GM12892 (cell line): Measurements from ENCODE around the gene CYTL1.

ENCODE experiments used
- POLR2A ChIP-seq: IDR thresholded peaks from 2 replicates; pipeline ENCODE4 v1.6.1; 2011; ENCODE audit warnings: low read depth, low read length, control low read depth
- POLR2AphosphoS5 ChIP-seq: IDR thresholded peaks from 2 replicates; pipeline ENCODE4 v1.6.1; 2011; ENCODE audit warnings: low read depth, low read length, control low read depth
- TAF1 ChIP-seq: IDR thresholded peaks from 2 replicates; pipeline ENCODE4 v1.6.1; 2011; ENCODE audit warnings: low read depth, mild to moderate bottlenecking, control low read depth, low read length, borderline replicate concordance

DNA sequence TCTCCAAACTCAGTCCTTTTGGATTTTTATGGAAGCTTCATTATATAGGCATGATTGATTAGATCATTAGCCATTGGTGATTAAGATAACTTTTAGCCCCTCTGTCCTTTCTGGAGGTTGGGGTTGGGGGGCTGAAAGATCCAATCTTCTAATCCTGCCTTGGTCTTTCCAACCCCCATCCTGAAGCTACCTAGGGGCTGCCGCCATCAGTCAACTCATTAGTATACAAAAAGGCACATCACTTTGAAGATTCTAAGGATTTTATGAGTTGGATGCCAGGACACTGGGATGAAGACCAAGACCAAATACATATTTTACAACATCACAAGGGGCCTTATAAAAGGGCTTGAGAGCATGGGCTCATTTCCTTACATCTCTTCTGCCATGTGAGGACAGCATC lies 47.5 kb downstream of the CYTL1 start:
- TF ChIP-seq POLR2A, result no peak
- TF ChIP-seq POLR2AphosphoS5, result no peak
- no peak for TF ChIP-seq TAF1
